DND-41 (cell line): Measurements from ENCODE around the gene CFAP299.

Experiments used
- CTCF ChIP-seq: IDR thresholded peaks from 2 replicates; pipeline ENCODE4 v1.5.1; 2012; ENCODE audit warnings: borderline replicate concordance, low read length, moderate library complexity, mild to moderate bottlenecking; ENCODE audit not compliant: poor library complexity, severe bottlenecking; ENCODE audit errors: extremely low read depth
- EZH2 ChIP-seq: IDR thresholded peaks from 3 replicates; pipeline ENCODE4 v1.6.1; 2012; ENCODE audit warnings: borderline replicate concordance, low read depth, mild to moderate bottlenecking, moderate library complexity, low read length, inconsistent platforms; ENCODE audit not compliant: severe bottlenecking

DNA sequence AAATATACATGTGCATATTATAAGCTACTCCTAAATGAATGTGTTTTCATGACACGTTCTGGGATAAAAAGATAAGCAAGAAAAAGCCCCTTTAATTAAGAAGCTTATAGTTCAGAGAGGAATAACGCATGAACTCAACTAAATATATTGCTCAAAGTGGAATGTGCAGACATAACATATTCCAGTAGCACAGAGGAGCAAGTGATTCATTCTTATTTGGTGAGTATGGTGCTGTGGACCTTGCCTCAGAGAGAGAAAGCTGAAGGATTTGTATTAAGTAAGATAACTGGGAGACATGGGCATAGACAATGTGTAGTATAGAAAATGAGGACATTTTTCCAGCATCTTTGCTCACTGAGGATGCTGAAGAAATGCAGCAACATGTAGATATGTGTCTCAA, 76.8 kb downstream of the CFAP299 start:
- TF ChIP-seq CTCF: no peak
- no peak for TF ChIP-seq EZH2
